DMS79 (cell line): Measurements from ENCODE around the gene PTPRG.
A peak's percentile ranks its signal among the peaks of the same experiment; 100 is the strongest.

Source experiments
- DNase-seq: peaks from one replicate; lab custom pipeline; 2025; lab: John Stamatoyannopoulos, UW

The PTPRG gene

DNA sequence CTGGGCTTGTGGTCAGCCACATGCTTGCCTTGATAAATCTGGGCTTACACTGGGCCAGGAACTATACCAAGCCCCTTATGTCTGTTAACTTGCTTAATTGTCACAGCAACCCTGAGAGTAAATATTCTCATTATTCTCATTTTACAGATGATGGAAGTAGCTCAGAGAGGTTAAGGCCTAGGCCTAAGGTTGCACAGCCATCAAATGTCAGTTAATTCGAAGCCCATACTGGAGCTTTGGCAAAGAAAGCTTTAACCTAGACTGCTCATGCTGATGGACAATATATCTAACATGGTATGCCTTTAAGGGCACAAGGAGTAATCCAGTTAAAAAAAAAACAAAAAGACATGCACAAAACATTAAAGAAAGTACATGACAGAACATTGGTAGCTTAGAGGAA is 591.9 kb downstream of the PTPRG start:
- no peak for DNase-seq

DNA sequence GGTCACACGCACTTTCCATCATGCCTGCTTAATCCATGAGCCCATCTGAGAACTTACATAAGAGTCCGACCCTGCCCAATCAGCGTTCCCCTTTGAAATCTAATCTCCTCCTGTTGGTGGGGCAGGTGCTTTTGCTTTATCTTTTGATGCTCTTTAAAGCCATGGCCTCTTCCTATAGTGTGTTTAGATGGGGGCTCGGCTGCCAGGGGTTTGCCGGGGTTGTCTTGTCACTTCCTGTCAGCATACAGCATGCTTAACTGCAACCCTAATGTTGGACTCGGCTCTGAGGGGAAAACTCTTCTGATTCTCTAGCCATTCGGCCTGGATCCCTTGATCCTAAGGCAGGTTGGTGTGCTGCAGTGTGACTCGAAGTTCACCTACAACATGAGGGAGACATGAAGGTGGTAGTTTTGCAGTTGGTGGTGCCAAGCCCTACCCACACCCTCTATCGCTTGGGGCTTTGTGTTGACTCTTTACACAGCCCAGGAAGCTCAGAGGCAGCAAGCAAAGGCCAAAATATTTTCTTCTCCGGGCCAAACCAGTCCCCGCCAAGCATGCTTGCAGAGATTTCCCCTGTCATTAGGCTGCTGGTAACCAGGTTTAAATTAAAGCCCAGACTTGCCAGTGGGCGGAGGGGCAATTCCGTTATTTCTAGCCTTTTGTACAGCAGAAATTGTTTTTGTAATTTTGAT is 593.2 kb downstream of the PTPRG start:
- no peak for DNase-seq

DNA sequence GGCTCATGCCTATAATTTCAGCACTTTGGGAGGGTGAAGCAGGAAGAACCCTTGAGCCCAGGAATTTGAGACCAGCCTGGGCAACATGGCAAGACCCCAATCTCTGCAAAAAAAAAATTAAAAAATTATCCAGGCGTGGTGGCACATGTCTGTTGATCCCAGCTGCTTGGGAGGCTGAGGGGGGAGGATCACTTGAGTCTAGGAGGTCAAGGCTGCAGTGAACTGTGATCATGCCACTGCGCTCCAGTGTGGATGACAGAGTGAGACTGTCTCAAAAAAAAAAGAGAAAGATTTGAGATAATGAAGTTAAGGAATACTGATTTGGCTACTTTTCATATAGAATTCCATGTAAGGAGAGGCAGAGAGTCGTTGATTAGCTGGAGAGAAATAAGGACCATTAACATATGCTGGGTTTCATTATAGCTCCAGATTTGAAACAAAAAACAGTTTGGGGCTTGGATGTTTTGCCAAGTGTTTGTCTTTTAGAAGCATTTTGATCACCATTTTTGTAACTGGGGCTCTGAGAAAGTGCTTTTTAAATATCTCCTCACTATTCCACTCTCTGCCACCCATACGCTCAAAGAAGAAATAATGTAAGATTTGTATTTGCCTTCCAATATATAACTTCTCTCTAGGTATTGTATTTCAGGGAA is 597.8 kb downstream of the PTPRG start:
- DNase-seq: no peak

DNA sequence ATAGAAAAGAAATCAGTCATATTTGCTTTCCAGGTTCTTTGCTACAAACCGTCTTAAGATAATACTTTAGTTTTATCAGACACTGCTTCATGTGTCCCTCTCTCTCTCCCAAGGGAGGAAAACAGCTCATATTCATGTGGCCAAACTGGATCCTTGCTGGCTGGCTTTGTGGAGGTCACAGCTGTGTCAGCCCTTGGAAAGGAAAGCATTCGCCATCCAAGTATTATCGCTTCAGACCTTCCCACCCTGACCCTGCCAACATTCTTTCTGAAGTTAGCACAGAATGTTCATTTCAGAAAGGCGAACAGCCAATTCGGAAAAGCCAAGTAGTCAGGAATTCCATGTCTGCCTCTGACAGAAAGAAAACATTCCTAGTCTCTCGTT is 598.3 kb downstream of the PTPRG start:
- DNase-seq: no peak

DNA sequence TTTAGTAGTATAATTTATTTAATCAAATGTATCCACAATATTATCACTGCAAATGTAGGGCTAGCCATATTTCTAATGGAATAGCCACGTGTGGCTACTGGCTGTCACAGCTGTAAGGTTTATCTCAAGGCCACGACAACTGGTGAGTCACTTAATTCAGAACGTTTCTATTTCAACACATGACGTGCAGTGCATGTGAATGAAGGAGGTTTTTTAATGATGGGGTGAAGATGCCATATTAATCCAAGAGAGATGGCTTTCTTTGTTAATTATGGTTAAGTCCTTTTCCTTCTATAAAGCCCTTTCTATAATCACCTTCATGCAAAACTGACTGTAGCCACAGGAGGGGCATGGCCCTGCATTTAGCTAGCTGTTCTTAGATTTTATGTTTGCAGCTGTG is 600.0 kb downstream of the PTPRG start:
- no peak for DNase-seq

DNA sequence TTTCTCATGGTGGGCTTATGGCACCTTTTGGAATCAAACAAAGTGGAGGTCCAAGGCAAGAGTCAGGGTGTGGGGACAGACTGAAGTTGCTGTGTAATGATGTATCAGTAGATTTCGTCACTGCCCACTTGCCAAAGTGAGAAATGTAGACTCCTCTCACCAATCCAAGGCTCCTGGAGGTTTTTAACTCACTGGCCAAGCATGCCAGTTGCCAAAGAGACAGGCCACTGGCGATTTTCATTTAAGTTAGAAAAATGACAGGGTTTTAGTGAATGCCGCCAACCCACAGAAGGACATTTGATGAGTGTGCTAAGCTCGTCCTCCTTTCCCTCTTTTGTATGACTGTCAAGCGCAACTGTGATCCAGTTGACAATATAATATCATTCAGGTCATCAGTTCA is 602.8 kb downstream of the PTPRG start:
- no peak for DNase-seq

DNA sequence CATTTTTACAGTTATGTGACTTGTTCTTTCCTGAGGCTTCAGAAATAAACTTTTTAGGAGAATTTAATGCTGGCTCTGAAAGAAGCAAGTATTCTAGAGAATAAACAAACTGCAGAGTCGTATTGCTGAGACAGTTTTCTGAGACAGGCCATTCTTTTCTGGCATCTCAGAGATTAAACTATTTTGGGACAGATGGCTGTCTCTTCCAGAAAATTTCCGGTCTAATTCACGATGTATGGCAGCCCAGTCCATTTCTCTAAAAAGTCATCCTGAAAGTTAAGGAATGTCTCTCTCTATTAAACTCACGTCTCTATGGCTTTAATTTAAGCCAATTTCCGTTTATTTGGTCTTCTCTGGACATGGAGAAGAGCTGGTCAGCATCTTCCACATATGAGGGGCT is 603.4 kb downstream of the PTPRG start:
- DNase-seq: no peak

DNA sequence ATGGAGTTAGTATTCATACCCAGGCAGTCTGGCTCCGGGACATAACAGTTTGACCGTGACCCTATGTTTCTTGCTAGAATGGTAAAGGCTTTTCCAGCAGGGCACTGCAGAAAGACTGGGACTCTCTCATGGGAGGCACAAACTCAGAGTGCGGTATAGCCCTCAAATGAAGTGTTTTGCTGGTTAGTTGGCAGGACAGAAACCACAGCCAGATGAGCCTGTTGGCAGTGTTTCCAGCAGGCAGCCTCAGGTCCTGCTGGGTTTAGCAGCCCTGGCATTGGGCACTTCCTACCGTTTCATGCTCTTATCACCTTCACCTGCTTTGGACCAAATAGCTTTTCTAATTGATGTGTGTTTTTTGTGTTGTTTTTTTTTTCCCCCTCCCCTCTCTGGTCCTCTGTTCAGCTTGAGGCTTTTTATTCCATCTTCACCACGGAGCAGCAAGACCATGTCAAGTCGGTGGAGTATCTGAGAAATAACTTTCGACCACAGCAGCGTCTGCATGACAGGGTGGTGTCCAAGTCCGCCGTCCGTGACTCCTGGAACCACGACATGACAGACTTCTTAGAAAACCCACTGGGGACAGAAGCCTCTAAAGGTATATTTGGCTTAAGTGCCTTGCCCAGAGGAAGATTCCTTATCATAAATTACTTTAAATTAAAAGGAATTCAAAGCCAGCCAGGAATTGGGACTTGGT is 606.3 kb downstream of the PTPRG start:
- DNase-seq: peak; percentile 14

DNA sequence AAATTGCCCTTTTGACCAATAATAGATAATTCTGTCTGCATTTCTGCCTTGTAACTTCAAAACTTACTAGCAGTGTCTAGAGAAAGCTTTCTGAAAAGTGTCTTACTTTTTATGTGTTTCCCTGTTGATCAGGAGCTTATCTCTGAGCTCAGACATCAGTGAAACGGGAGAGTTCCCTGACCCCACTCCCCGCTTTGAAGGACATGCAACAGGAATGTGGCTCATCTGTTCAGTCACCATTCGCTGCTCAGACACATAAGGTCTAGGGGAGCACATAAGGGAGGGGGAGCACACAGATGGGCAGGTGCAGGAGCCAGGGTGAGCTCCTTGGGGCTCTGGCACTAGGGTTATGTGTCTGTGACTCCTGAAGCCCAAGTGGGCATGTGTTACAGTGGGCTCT is 607.0 kb downstream of the PTPRG start:
- no peak for DNase-seq

DNA sequence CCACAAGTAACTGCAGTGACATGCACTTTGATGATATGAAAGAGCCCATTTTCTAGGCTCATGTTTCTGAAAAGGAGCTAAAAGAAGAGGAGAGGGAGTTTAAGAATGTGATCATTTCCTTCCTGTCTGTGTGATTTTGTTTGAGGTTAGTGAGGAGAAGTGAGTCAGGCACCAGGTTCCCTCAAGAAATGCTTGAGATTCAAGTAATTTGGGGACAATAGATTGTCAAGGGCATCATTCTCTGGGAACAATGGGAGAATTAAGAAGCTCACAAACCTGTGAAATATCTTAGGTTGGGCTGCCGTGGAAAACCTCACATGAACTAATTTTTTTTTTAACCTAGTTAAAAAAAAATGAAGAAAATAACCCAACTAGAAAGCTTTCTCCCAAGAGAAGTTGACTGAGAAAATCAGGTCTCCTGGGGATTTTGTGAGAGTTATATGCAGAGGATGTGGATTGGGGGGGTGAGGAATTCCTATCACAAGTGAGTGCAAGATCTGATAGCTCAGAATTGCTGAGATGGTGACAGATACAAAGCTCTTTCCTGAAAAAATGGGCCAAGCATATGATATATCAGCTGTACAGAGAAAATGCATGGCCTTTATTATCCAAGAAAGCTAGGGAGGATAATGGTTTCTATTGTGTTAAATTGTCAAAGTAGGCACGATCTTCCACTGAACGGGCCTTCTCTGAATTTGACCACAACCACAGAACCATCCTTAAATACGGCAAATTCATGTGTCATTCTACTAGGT is 608.7 kb downstream of the PTPRG start:
- DNase-seq: no peak

DNA sequence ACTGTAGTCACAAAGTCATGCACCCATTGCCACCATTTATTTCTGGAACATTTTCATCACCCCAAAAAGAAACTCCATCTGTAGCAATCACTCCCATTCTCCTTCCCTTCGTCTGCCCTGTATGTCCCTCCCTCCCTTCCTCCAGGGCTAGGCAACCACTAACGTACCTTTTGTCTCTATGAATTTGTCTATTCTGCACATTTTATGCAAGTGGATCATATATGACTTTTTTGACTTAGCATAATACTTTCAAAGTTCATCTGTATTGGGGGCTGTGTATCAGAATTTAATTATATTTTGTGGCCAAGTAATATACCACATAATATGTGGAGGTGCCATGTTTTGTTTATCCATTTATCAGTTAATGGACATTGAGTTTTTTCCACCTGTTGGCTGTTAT is 610.4 kb downstream of the PTPRG start:
- no peak for DNase-seq

DNA sequence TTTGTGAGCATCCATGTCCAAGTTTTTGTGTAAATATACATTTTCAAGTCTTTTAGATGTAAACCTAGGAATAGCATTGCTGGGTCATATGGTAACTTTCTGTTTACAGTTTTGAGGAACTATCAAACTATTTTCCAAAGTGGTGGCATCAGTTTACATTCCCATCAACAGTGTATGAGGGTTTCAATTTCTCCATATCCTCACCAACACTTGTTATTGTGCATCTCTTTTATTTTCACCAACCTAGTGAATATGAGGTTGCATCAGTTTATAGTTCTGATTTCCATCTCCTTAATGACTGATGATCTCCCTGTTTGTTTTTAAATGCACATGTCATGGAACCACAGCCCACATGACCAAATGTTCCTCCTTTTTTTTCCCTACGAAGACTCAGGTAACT is 610.8 kb downstream of the PTPRG start:
- DNase-seq: no peak

DNA sequence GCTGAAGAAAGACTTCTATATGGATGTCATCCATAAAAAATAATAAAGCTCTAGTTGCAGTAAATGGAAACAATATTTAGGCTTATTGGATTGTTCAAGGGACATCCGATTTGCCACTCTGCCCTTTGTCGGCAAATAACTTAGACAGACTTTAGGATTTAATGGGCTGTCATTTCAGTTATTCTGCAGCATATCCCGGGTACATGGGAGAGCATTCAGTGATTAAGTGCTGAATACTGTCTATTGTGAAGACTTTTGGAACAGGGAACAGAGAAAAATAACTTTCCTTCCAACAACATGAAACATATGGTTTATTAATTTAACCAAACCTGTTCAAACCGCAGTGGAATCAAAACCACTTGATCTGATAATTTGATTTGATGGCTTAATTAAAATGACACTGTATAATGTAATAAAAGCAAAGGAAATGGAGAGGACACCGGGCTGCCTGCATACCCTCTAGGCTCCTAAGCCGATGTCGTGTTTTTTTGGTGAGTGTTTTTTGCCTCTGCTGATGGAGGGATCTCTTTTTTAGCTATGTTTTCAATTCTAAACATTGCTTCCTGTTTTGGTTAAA is 612.7 kb downstream of the PTPRG start:
- DNase-seq: no peak

DNA sequence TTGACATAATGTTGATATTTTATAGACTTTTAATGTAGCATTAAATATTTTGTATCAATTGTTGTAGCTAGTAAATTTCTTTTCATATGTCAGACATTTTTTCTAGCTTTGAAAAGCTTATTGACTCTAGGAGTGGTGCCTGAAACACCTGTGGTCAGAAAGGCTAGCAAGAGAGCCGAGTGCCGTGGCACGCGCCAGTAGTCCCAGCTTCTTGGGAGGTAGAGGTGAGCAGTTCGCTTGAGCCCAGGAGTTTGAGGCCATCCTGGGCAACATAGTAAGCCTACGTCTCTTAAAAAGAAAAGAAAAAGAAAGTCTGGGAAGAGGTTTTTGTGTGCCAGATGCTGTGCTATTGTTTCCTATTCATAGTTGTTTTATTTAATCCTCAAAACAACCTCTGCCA is 613.8 kb downstream of the PTPRG start:
- DNase-seq: no peak

DNA sequence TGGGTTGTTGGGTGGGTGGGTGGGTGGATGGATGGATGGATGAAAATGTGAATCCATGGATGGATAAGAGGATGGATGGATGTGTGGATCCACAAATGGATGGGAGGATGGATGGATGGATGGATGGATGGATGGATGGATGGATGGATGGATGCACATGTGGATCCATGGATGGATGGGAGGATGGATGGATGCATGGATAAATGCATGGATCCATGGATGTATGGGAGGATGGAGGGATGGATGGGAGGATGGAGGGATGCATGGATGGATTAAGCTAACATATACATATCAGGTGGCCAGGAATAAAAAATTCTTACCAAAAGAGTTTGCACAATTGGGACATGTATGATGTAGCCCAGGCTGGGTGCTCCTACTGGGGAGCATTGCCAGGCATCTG is 616.7 kb downstream of the PTPRG start:
- no peak for DNase-seq

DNA sequence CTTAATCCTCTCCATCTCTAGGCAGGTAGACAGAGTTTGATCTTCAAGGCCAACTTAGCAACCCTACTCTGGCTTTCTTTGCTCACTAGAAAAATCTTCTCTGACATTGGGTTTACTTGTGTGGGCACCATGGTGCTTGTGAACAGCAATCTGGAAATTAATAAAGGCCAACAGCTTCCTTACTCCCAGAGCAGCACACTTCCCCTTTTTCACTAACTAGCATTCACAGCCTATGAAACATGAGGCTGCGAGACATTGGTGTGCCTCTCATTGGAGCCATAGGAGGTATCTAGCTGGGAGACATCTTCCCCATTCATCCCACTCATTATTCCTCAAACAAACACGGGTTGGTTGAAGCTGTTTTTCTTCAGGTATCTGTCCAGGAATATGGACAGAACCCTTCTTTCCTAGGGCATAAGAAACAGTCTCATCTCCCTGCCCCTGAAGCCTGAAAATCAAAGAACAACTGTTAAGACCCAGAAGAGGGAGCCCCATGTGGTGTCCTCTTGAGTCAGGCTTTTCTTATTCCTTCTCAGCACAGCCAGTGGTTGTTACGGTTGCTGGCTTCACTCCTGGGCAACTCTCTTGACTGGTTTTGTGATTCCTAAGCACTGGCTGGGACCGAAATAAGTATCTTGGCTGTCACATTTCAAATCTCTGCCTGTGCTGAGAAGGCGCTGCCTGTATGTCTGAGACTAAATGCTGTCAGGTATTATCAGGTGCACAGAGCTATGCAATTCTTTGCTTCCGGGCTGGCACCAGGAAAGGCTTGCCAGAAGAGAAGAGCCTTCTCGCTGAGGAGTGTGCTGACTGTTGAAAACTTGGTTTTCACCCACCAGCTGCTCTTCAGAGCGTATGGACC is 617.6 kb downstream of the PTPRG start:
- DNase-seq: no peak

DNA sequence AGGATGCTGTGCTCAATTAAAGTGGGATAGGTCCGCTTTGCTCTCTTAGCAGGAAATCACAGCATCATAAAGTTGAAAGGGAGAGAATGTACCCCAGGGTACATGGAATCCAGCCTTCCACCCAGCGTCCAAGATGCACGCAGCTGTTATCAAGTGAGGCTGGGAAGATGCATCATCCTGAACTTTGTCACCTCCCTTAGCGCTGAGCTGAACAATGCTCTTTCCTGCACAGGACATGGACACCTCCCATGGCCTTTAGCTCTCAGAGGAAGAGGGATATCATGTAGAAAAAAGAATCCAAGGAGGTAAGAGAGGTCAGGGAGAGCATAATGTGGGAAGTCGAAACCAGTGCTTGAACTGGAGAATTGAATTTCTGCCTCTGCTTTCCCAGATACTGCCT is 619.1 kb downstream of the PTPRG start:
- no peak for DNase-seq

DNA sequence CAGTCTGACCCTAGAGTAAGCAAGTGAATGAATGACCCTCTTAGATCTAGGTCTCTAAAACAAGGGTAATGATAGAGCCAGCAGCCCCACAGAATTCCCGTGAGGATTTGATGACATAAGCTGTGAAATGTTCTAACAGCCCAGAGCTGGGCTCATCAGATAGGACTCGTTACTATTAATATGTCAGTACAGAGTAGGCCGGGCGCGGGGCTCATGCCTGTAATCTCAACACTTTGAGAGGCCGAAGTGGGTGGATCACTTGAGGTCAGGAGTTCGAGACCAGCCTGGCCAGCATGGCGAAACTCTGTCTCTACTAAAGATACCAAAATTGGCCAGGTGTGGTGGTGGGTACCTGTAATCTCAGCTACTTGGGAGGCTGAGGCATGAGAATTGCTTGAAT is 621.7 kb downstream of the PTPRG start:
- DNase-seq: no peak

DNA sequence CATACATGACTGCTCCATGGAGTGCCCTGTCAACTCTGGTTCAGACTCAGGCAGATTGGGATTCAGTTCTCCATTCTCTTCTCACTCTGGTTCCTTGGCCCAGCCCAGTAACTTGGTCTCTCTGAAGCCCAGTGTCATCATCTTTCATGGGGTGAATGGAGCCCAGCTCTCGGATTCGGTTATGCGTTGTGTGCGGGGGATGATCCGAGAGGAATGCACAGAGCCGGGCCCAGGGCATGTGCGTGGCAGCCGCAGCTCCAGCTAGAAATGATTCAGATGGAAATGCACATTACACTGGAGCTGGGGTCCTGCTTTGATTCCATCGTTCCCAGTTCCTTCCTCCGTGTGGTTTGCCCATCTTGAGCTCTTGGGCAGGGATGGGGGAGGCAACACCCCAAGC is 622.6 kb downstream of the PTPRG start:
- no peak for DNase-seq

DNA sequence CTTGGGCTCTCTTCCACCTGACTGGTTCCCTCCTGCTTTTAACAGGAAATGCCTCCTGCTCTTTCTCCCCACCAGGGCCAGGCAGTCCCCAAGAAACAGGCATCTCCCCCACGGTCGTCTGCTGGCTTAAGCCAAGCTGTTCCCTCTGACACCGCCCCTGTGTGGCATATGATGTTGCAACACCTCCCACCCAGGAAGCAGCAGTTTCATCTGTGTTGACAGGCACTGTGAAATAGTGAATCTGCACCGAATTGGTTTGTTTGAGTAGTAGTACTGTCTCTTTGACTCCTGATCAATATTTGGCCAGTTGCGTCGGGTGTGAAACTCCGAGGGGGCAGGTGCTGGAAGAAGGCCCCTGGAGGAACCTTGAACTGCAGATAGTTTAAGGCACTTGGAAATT is 623.2 kb downstream of the PTPRG start:
- DNase-seq: no peak

DNA sequence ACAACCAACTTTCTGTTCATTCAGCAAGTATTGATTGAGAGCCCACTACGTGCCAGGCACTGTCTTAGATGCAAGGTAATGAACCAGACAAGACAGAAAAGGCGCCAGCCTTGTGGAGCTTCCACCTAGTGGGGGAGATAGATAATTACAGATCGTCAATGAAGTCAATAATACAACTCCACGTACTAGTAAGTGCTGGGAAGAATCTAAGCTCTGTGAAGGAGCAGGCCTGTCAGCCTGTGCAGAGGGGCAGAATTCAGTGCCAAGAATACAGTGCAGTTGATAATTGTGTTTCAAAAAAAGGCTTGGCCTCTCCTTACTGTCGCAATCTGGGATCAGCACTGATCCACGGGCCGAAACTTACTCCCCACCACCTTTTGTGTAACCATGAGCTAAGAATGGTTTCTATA is 625.7 kb downstream of the PTPRG start:
- DNase-seq: no peak
